Activated naive CD8-positive, alpha-beta T cell treated with anti-CD3 and anti-CD28 coated beads, Interleukin-2, amount 50 U/mL, for 16 hours (primary cell): ENCODE data around the gene AP5Z1.
"Not testable (repeated sequence)": the region's sequence is repeated elsewhere in the genome, so short reads cannot be mapped to it uniquely, and the experiment has no call there.

Source experiments
- DNase-seq: peaks from one replicate; pipeline ENCODE4 v3.0.0-alpha.2; 2020; ENCODE audit warnings: low read depth, low spot score

AP5Z1 gene

DNA sequence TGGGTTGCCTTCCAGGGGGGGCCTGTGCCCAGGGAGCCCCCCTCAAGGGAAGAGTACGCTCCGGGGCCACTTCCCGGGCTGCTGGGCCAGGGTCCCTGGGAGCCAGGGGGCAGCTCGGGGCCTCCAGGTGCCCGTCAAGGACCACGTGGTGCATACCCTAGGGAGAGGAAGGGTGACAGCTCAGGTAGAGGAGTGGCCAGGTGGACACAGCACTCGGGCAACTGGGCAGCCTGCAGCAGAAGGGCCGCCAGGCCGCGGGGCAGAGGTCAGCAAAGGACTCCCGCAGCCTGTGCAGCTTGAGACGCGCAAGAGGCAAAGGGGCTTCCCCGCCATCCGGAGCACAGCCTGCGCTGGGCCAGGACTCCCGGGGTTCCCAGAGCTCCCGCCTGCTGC, 26.4 kb downstream of the AP5Z1 start:
- no peak for DNase-seq

- not testable (repeated sequence) for DNase-seq
Measured at GRCh38 chr7:4802577-4802976, 27.2 kb downstream of the AP5Z1 start.

GRCh38 chr7:4803397-4804241, 28.2 kb downstream of the AP5Z1 start:
- DNase-seq: no peak

DNA sequence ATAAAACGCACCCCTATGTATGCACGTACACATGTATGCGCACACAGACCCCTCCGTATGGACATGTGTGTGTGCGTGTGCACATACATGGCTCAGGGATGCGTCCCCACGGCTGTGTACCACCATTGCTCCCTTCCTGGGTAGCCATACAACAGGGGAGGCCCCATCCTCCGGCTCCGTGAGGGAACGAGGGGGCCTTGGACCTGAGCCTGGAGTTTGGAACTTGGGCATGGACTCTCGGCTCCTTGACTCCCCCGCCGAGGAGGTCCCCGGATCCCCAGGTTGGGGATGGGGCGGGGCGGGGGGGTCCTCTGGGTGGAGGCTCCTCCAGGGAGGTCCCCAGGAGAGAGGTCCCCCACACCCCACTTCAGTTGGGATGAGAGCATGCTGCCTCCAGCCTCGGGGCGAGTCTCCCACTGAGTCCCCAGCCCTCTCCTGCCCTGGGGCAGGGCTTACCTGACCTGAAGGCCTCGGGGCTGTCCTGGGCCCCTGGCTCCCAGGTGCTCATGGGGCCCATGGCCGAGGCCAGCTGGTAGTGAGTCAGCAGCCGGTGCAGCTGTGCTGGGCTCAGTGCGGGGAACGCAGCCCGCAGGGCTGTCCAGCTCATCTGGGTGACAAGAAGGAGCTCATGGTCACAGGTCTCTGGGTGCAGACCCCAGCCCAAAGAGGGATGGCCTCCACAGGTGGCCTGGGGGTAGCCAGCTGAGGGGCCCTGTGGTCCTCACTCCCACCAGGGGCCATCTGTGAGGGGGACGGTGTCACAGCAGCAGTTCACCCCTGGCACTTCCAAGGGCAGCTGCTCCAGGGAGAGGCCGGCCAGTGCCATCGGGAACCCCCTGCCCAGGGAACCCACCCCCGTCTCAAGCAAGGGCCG, 29.9 kb downstream of the AP5Z1 start:
- DNase-seq: no peak

GRCh38 chr7:4805984-4806300, 30.5 kb downstream of the AP5Z1 start:
- no peak for DNase-seq

- no peak for DNase-seq
Measured at GRCh38 chr7:4806983-4807597, 31.7 kb downstream of the AP5Z1 start.

GRCh38 chr7:4807598-4808016, 32.2 kb downstream of the AP5Z1 start:
- DNase-seq: no peak

DNA sequence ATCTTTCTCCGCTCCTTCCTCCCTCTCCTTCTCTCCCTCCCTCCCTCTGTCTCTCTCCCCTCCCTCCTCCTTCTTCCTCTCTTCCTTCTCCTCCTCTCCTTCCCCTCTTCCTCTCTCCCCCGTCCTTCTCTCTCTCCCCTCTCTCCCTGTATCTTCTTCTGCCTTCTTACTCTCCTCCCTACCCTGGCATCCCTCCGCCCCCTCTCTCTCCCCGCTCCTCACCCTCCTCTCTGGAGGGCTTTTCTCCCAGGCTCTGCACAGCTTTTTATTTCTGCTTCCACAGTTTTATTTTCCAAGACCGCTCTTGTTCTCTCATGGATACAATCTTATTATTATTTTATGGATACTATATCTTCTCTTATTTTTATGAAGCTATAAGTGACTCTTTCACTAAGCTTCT, 32.6 kb downstream of the AP5Z1 start:
- DNase-seq: no peak

DNA sequence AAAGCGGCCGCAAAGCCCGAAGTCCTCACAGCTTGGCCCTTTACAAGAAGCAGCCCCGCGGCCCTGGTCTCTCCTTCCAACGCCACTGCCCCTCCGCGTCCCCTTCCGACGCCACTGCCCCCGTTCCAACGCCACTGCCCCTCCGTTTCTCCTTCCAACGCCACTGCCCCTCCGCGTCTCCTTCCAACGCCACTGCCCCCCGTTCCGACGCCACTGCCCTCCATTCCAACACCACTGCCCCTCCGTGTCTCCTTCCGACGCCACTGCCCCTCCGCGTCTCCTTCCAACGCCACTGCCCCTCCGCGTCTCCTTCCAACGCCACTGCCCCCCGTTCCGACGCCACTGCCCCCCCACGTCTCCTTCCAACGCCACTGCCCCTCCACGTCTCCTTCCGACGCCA, 33.1 kb downstream of the AP5Z1 start:
- DNase-seq: no peak

DNA sequence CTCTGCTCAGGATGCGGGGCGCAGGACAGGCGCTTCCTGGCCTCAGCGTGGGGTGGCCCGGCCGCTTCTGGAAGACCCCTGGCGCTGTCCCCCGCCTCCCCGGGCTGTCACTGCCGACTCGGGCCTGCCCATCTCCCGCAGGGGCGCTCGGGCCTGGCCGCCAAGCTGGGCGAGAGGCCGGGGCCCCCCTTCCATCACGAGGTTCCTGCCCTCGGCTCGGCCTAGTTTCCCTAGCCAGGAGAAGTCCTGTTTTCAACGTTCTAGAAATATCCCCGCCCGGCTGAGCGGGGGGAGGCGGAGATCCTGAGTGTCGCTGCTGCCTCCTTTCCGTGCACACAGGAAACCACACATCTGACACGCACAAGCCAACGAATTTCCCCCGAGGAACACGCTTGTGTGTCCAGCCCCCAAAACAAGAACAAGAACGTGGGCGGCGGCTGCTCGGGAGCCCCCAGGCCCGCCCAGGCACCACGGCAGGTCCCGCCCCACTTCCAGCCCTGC, 33.7 kb downstream of the AP5Z1 start:
- DNase-seq: no peak

DNA sequence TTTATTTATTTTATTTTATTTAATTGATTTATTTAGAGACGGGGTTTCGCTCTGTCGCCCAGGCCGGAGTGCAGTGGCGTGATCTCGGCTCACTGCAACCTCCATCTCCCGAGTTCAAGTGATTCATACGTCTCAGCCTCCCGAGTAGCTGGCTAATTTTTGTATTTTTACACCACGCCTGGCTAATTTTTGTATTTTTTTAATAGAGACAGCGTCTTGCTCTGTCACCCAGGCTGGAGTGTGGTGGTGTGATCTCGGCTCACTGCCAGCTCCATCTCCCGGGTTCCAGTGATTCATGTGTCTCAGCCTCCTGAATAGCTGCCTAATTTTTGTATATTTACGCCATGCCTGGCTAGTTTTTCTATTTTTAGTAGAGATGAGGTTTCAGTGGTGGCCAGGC, 34.2 kb downstream of the AP5Z1 start:
- no peak for DNase-seq

DNA sequence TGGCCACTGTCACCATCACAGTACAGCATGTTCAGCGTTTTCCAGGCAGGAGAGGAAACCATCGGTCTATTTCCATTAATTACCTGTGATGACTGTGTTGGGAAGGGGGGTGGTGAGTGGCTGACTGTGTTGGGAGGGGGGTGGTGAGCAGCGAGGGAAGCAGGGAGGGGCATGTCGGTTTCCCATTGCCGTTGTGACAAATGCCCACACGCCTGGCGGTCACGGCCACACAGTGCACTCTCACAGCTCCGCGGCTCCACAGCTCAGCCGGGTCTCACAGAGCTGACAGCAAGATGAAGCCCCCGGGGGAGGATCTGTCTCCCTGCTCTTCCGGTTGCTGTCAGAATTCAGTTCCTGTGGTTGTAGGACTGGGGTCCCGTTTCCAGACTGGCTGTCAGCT, 39.0 kb downstream of the AP5Z1 start:
- no peak for DNase-seq

GRCh38 chr7:4815121-4815520, 39.7 kb downstream of the AP5Z1 start:
- no peak for DNase-seq

GRCh38 chr7:4815609-4816418, 40.4 kb downstream of the AP5Z1 start:
- DNase-seq: no peak

DNA sequence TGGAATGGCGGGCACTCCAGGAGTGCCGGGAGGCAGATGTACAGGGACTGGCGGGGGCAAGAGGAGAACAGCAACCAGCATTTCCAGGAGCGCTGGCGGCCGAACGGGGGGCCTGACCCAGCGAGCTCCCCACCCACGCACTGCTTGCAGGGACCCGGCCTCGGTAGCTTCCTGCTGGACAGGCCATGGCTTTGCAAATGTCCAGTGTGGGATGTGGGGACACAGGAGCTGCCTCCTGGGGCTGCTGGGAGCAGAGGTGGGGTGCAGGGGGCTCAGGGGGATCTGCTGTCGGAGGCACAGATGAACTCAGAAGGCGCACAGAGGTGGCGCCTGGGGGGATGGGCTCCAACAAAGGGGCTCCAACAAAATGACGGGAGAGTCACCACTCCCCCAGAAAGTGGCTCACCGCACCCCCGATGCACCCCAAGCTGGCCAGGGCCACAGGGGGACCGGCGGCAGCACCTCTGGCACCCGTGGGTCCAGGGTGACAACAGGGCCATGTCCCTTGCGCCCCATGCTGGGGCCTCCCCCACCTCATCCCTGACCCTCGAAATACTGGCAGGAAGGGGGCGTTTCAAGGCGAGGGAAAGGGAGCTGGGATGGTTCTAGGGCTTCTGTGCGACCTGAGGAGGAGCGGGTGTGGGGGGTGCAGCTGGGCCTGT, 41.1 kb downstream of the AP5Z1 start:
- no peak for DNase-seq

- no peak for DNase-seq
Measured at GRCh38 chr7:4817178-4817901, 41.9 kb downstream of the AP5Z1 start.

DNA sequence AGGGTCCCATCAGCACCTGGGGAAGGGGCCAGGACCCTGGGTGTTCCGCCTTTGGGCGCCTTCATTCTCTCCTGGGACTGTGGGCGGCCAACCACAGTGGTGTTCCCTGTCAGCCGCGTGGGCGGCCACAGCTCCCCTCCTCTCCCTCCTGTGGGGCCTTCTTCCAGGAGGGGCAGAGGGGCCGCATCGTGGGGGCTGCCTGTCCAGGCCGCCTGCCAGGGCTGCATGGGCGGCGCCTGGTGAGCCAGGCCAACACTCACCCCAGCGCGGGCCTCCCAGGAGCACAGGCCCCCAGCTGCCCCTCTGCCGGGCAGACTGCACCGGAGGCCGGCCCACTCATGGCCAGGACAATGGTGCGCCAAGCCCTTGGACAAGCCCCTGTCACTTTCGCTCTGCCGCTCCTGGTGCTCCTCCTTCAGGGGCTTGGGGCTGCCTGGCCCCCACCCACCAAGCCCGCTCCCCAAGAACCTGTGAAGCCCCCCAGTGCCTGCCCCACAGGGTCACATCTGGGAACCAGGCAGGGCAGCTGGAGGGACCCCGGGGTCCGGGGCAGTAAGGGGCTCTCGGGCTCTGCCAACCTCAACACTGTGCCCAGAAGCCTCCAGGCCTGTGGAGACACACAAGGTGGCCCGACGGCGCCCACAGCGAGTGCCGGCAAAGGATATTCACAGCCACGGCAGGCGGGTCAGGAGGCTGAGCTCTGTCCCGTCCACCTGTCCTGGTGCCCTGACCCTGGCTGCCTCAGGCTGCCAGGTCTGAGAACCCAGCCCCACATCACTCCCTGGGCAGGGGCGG, 42.8 kb downstream of the AP5Z1 start:
- DNase-seq: no peak

DNA sequence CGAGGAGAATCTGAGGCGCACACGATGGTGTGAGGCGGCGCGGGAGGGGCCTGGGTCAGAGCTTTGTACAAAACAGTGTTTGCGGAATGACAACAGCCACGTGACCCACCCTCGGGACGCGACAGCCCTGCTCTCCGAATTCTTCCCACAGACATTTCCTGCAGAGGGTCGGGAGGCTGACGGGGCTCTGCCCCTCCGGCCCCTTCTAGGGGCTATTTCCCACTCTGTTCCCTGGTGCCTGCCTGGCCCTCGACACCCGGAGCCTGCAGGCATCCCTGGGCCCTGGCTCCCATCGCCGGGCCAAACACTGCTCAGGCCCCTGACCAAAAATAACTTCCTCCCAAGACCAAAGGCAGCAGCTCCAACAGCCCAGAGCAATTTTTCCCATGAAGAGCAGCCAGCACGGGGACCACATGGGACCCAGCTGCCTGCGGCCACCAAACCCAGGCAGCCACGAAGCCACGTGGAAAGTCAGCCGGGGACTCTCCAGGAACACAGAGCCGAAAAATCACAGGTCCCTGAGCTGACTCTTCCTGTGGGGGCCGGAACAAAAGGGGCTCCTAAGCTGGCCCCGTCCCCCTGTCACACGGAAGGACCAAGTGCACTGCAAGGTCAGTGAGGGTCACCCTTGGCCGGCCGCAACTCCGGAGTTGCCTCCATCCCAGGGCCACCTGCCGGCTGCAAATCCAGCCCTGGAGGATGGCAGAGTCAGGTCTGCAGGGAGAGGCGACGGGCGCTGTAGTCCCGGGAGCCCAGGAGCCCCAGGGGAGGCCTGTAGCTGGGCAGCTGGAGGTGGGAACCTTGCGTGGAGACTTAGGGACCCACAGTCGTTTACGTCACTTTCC, 44.4 kb downstream of the AP5Z1 start:
- no peak for DNase-seq
